ENCODE data around the gene SPECC1.
"Not testable (repeated sequence)": the region's sequence is repeated elsewhere in the genome, so short reads cannot be mapped to it uniquely, and the experiment has no call there.

SPECC1 gene

GRCh38 chr17:20009302-20010098, at the start of gene SPECC1:
SPECC1 (plus strand) TSS chr17:20009359; CDS start chr17:20096652, 87,293 bp downstream.
- DNase-seq, result peak; percentile 90

GRCh38 chr17:19962954-19963353, 46.2 kb upstream of the SPECC1 start:
- not testable (repeated sequence) for DNase-seq

- DNase-seq, result no peak
These were observed 36.0 kb upstream of the SPECC1 start for GRCh38 chr17:19973156-19973555.

GRCh38 chr17:19975601-19976000, 33.6 kb upstream of the SPECC1 start:
- no peak for DNase-seq

GRCh38 chr17:19977293-19978208, 31.6 kb upstream of the SPECC1 start, which contains the start of gene AKAP10:
AKAP10 (minus strand) TSS chr17:19977828; CDS start chr17:19977679, 149 bp downstream.
- DNase-seq, result peak; percentile 97

GRCh38 chr17:19978209-19978802, 30.9 kb upstream of the SPECC1 start:
- DNase-seq, result peak; percentile 46

GRCh38 chr17:19978805-19979211, 30.4 kb upstream of the SPECC1 start:
- no peak for DNase-seq

- DNase-seq, result peak; percentile 98
These were observed 29.0 kb upstream of the SPECC1 start for GRCh38 chr17:19979917-19980770.

GRCh38 chr17:19986941-19987861, 22.0 kb upstream of the SPECC1 start:
- DNase-seq, result no peak

GRCh38 chr17:19987897-19988296, 21.3 kb upstream of the SPECC1 start:
- no peak for DNase-seq

- DNase-seq, result no peak
These were observed 17.8 kb upstream of the SPECC1 start for GRCh38 chr17:19991252-19991885.

GRCh38 chr17:19992803-19993713, 16.1 kb upstream of the SPECC1 start:
- DNase-seq, result peak; percentile 98

GRCh38 chr17:19996086-19996485, 13.1 kb upstream of the SPECC1 start:
- DNase-seq, result peak; percentile 98

- peak; percentile 85 for DNase-seq
These were observed 12.7 kb upstream of the SPECC1 start for GRCh38 chr17:19996502-19996901.

- DNase-seq, result peak; percentile 58
These were observed 712 bp upstream of the SPECC1 start for GRCh38 chr17:20008242-20009051.

GRCh38 chr17:20009052-20009301, 182 bp upstream of the SPECC1 start:
- no peak for DNase-seq

- DNase-seq, result peak; percentile 83
These were observed 1.1 kb downstream of the SPECC1 start for GRCh38 chr17:20010099-20010863.

- DNase-seq, result no peak
These were observed 1.8 kb downstream of the SPECC1 start for GRCh38 chr17:20010936-20011335.

Data from NCI-H82 (cell line).